ENCODE results near the gene TBC1D9. TPM values are rescaled to one million over a fixed set of nuclear protein-coding genes. Genes with fewer than 3 reads are reported as not detected.

Gene TBC1D9
- total RNA-seq, 1 experiment from 2014 or later, result 21.7 TPM

- ChIA-PET CTCF (no interaction called here), POLR2A (no interaction called here)
- H3K9me3 ChIP-seq (ENCODE audit: control insufficient read depth, insufficient read depth, low read depth, low read length), result no peaks in the 10 kb centered on the region
- no peaks in the 10 kb centered on the region for H3K4me1 ChIP-seq (ENCODE audit: control insufficient read depth, insufficient read depth, low read length)
- intact Hi-C loops (cut with micrococcal nuclease; ENCODE audit: unreplicated experiment) (no loop called here), in situ Hi-C loops (cut with HindIII; ENCODE audit: low pct_unique_long_range_greater_than_20kb, low sequenced_read_pairs) (no loop called here)
- BruUV-seq (replicated peaks), result no TSS peak
- DNase-seq (ENCODE audit: low read depth, low spot score) (no peak), ATAC-seq (no peak)
- H3K27me3 ChIP-seq (ENCODE audit: control insufficient read depth, insufficient read depth, low read length), result no peaks in the 10 kb centered on the region
- TF ChIP-seq SIN3A (IDR thresholded peaks at IDR 0.05; ENCODE audit: borderline replicate concordance, insufficient read depth, low read depth, low read length) (no peak), CTCF (IDR thresholded peaks at IDR 0.05) (no peak), TCF7L2 (IDR thresholded peaks at IDR 0.05; ENCODE audit: low read depth, low read length) (no peak)
- H3K4me3 ChIP-seq (ENCODE audit: low read depth in 2 of 2, low read length in 2 of 2), result no peak overlapping the region
- H3K36me3 ChIP-seq (ENCODE audit: control insufficient read depth, insufficient read depth, low read length), result no peaks in the 10 kb centered on the region
- no peak overlapping the region for H3K27ac ChIP-seq (ENCODE audit: low read length)
Measured at GRCh38 chr4:140802591-140802990, 46.4 kb upstream of the TBC1D9 start.

- CTCF ChIA-PET, result no interaction called here
- no TSS peak for BruUV-seq (replicated peaks)
Measured at GRCh38 chr4:140800666-140801065, 44.5 kb upstream of the TBC1D9 start.

More at GRCh38 chr4:140800666-140801065, 44.5 kb upstream of the TBC1D9 start:
- in situ Hi-C loops (cut with HindIII; ENCODE audit: low pct_unique_long_range_greater_than_20kb, low sequenced_read_pairs), result no loop called here
- no peak for DNase-seq (ENCODE audit: low read depth, low spot score)
- Histone ChIP-seq H3K4me3 (ENCODE audit: low read depth in 2 of 2, low read length in 2 of 2) (no peak overlapping the region), H3K9me3 (ENCODE audit: control insufficient read depth, insufficient read depth, low read depth, low read length) (no peaks in the 10 kb centered on the region), H3K27ac (ENCODE audit: low read length) (no peak overlapping the region), H3K36me3 (ENCODE audit: control insufficient read depth, insufficient read depth, low read length) (no peaks in the 10 kb centered on the region), H3K27me3 (ENCODE audit: control insufficient read depth, insufficient read depth, low read length) (no peaks in the 10 kb centered on the region), H3K4me1 (ENCODE audit: control insufficient read depth, insufficient read depth, low read length) (no peaks in the 10 kb centered on the region)
- ATAC-seq, result no peak
- TF ChIP-seq CTCF (IDR thresholded peaks at IDR 0.05), result no peak
- TF ChIP-seq REST (IDR thresholded peaks at IDR 0.05; ENCODE audit: insufficient read depth in 1 of 2, low read depth in 2 of 2, low read length in 1 of 2), result no peak
- no peak for TF ChIP-seq POLR2AphosphoS5 (IDR thresholded peaks at IDR 0.05; ENCODE audit: low read depth, low read length)
- no peak for TF ChIP-seq TCF7L2 (IDR thresholded peaks at IDR 0.05; ENCODE audit: low read depth, low read length)
- no peak for TF ChIP-seq SIN3A (IDR thresholded peaks at IDR 0.05; ENCODE audit: borderline replicate concordance, insufficient read depth, low read depth, low read length)
- POLR2A ChIA-PET, result no interaction called here
- intact Hi-C loops (cut with micrococcal nuclease; ENCODE audit: unreplicated experiment), result no loop called here
